GM19397 (cell line): ENCODE data around the gene SPDYE17.
"Not testable (repeated sequence)": the region's sequence is repeated elsewhere in the genome, so short reads cannot be mapped to it uniquely, and the experiment has no call there.

ENCODE experiments used
- ATAC-seq: cut with Tn5 transposase; IDR thresholded peaks from one replicate; pipeline ENCODE4 v1.9.1; 2021; ENCODE audit warnings: mild to moderate bottlenecking, moderate library complexity; ENCODE audit not compliant: unreplicated experiment

Gene SPDYE17, protein sequence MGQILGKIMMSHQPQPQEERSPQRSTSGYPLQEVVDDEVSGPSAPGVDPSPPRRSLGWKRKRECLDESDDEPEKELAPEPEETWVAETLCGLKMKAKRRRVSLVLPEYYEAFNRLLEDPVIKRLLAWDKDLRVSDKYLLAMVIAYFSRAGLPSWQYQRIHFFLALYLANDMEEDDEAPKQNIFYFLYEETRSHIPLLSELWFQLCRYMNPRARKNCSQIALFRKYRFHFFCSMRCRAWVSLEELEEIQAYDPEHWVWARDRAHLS

DNA sequence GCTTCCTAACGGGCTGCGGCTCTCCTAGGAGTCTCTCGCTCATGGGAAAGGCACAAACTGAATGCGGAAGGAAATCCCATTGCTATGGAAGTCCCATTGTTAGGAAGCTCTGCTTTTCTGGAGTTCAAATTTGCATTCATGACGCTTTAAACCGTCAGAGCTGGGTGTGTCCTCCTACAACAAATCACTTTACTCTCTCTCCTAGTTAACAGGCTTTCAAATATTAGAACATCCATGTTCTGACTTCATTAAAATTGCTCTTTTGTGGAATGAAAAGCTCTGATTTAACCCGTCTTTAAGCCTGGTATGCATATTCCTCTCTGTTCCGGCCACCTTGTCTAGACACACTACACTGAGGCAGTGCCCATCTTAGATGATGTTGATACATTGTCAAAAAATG lies at the start of gene SPDYE17:
Gene SPDYE17, minus strand, starts transcription at position 101 of the 400 bp plus-strand sequence. CDS start 1,791 bp downstream, outside the sequence.
- ATAC-seq, result not testable (repeated sequence)

DNA sequence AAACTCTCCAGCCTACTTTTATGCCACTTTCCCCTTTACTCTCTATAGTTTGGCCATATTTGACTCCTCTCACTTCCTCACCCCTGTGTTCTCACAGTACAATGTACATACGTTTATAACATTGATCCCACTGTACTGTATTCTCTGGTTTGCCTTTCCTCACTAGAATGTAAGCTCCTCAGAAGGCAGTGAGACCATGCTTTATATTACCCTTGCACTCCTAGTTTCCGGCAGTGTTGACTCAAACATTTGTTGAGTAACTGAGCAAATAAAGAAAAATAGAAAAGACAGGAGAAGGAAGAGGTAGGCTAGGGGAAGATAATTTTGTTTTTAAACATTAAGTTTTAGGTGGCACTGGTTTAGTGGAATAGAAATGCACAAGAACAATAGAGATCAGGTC lies 48.1 kb upstream of the SPDYE17 start:
- ATAC-seq, result not testable (repeated sequence)

DNA sequence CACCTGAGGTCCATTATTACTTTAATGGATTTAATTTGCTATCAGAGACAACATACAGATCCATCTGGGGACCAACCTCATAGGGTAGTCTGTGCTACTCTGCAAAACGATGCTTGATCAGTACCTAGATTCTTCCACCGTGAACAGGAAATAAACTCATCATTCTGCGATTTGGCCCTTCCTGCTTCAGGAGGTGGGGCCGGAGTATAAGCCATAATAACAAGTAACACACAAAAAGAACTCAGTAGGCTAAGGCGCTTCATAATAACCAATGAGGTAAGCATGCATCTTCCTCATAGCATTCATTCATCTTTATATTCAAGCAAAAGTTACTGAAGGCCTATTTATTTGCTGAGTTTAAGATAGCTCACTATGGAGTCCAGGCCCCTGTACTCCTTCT lies 47.5 kb upstream of the SPDYE17 start:
- ATAC-seq, result not testable (repeated sequence)

DNA sequence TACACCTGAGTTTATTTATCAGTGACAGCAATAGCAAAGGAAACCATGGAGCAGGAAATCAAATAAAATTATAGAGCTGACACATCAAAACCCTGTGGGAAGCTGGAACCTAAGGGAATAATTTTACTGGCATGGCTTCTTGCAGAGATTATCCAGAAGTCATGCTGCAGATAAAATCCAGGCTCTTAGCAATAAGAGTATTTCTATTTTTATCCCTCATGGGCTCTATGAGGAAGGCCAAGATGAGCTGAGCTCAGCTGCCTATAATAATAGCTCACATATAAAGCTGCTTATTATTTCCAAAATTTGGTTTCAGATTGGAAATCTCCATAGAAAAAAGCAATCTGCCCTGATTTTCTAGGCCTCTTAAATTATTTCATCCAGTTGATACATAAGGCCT lies 47.0 kb upstream of the SPDYE17 start:
- not testable (repeated sequence) for ATAC-seq

DNA sequence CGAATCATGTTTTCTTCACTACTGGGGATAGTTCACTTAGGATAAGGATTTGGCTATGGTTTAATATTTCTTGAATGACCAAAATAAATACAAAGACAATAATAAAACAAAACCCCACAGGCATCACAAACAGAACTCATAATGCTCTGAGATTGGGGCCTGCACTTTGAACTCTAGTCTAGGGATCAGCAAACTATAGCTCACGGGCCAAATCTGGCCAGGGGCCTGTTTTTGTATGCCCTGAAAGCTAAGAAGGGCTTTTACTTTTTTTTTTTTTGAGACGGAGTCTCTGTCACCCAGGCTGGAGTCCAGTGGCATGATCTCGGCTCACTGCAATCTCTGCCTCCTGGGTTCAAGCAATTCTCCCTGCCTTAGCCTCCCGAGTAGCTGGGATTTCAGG lies 44.9 kb upstream of the SPDYE17 start:
- ATAC-seq, result not testable (repeated sequence)

DNA sequence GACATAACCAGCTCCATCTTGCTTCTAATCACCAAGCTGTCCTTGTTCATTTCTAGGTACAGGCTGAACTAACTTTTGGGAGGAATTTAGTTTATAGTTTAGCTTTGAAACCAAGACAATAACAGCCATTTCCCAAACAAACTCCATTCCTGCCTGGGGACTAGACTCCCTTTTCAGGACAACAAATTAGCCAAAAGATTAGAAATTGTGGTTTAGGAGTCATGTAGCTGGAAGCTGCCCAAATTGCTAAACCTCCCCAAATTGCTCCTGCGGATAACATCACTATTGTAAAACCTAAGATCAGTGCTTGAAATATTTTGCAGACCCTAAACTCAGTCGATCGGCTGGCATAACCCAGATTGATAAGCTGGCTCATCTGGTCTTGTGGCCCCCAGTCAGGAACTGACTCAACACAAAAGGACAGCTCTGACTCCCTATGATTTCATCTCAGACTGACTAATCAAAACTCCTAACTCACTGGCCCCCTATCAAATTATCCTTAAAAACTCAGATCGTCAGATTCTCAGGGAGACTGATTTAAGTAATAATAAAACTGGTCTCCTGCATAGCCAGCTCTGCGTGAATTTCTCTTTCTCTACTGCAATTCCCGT lies 42.7 kb upstream of the SPDYE17 start:
- not testable (repeated sequence) for ATAC-seq

DNA sequence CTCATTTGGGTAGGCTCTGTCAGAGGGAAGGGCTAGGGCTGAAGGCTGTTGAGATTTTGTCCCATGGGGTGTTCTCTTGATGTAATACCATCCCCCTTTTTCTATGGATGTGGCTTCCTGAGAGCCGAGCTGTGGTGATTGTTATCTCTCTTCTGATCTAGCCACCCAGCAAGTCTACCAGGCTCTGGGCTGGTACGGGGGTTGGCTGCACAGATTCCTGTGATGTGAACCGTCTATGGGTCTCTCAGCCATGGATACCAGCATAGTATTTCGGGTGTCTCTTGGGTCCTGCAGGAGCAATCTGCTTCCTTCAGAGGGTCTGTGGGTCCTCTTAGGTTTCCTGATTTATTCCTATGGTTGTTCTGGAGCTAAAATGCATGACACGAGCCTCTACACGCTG lies 38.9 kb upstream of the SPDYE17 start:
- not testable (repeated sequence) for ATAC-seq

DNA sequence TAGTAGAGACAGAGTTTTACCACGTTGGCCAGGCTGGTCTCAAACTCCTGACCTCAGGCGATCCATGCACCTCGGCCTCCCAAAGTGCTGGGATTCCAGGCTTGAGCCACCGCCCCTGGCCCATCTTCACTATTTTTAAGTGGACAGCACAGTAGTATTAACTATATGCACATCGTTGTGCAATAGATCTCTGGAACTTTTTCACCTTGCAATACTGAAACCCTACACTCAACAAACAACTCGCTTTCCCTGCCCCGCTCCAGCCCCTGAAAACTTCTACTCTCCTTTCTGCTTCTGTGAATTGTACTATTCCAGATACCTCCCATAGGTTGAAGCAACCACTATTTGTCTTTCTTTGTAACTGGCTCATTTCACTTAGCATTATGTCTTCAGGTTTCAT lies 33.7 kb upstream of the SPDYE17 start:
- ATAC-seq, result not testable (repeated sequence)

DNA sequence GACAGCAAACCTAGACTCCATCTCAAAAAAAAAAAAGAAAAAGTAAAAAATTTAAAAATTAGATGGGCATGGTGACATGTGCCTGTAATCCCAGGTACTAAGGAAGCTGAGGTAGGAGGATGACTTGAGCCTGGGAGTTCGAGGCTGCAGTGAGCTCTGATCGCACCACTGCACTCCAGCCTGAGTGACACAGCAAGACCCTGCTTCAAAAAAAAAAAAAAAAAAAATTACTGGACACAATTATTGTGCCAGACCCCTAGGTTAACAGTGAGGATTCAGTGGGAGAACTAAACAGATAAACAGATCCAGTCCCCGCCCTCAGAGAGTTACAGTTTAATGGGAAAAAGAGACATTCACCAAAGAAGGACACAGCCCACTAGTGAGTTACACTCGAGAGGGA lies 31.6 kb upstream of the SPDYE17 start:
- not testable (repeated sequence) for ATAC-seq

DNA sequence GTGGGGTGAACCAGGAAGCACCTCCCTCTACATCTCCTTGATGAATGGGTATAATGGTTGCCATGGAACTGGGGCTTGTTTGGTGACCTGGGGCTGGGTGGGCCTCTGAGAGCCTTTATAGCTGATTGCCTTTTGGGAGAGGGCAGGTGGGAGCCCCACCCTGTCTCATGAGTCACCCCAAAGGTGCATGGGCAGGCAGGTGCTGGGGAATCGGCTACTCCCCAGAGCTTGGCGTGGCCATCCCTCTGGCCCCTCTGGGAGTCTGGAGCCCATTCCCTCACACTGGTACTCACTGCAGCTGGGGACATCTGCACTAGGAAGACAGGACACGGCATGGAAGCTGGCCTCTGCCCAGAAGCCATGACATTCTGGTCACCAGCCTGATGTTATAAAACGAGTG lies 30.4 kb upstream of the SPDYE17 start, which contains the start of gene SPDYE18:
Gene SPDYE18, minus strand, starts transcription at position 2 of the 400 bp plus-strand sequence. CDS start 2,046 bp downstream, outside the sequence.
- ATAC-seq, result not testable (repeated sequence)

DNA sequence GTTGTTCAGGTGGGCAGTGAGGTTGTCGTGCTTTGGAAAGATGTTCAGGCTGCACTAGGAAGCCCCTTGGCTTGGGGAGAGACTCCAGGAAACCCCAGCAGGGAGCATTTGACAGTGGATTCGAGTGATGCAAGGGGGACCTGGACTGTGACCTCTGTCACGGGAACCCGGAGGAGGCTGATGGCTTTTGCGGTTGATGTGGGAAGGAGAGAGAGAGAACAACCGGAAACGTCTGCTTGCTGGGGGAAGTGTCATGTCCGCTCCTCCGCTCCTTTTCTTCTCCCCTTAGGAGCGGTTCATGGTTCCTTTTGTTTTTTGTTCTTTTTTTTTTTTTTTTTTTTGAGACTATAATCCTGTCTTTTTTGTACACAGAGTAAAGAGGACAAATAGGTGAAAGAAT lies 5.8 kb downstream of the SPDYE17 start:
- ATAC-seq, result not testable (repeated sequence)

DNA sequence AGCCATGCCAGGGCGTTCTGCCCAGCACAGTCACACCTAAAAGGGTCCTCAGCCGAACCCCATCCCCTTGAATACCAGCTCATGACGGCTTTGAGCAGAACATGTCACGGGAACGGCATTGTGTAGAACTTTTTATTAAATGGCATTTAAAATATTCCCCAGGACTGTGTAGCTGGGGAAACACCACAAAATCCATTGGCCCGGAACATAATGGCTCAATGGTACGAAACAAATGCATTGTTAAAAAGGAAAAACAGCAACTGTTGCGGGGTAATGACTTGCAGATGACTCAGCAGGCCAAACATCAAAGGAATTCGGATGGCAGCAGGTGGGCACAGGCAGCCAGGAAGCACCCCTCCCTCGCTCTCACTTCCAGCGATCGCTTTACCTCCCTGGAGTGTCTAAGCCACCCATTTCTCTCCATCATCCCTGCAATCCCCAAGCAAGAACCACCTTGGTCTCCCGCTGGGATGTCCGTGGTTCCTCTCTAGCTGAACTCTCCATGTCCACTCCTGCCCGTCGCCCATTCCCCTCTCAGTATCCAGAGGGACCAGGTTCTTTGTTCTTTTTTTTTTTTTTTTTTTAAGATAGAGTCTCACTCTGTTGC lies 22.0 kb downstream of the SPDYE17 start:
- ATAC-seq, result not testable (repeated sequence)

DNA sequence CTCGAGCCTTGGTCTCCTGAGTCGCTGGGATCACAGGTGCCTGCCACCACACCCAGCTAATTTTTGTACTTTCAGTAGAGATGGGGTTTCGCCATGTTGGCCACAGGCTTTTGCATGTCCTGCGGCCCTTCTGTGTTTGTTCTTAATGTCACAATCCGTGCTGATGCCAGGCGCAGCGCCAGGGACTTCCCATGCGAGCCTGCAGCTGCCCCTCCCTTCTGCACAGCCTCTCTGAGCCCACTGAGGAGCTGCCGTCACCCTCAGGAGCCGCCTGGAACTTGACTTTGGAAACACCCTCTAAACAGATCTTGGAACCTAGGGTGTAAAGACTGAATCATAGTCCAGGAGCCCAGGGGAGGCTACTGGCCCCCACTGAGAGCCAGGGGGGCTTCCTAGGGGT lies 24.2 kb downstream of the SPDYE17 start:
- not testable (repeated sequence) for ATAC-seq

DNA sequence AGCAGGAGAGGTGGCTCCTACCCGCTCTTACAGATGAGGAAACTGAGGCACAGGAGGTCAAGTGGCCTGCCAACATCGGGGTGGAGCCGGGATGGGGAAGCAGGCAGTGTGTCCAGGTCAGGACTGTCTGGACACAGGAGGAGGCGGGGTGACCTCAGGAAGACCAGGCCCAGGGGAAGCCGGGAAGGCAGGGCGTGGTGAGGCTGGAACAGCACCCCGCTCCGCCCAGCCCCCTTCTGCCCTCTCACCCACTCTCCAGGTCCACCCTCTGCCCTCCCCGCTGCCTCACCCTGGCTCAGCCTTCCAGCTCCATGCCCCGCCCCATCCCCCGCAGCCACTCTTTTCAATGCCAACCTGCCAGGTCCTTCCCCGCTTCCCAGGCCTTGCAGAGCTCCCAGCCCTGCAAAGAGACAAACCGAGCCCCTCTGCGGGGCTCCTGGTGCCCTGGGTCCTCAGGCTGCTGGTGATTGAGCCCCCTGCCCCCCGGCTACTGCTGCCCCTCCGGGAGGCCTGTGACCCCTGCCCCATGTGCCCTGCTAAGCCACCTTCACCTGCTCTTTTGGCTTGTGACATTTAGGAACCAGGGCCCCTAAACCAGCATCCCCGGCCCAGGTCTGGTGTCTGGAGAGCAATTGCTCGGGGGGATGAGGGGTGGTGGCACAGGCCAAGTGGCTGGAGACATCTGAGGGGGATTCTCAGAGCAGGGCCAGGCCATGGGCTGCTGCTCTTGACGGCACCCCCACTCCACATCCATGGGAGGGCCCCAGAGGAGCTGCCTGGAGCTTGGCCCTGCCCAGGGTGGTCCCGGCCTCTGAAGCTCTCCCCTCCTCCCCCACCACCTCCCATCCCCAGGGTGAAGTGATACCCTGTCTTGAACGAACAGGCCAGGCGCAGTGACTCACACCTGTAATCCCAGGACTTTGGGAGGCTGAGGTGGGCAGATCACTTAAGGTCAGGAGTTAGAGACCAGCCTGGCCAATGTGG lies 25.7 kb downstream of the SPDYE17 start:
- not testable (repeated sequence) for ATAC-seq

DNA sequence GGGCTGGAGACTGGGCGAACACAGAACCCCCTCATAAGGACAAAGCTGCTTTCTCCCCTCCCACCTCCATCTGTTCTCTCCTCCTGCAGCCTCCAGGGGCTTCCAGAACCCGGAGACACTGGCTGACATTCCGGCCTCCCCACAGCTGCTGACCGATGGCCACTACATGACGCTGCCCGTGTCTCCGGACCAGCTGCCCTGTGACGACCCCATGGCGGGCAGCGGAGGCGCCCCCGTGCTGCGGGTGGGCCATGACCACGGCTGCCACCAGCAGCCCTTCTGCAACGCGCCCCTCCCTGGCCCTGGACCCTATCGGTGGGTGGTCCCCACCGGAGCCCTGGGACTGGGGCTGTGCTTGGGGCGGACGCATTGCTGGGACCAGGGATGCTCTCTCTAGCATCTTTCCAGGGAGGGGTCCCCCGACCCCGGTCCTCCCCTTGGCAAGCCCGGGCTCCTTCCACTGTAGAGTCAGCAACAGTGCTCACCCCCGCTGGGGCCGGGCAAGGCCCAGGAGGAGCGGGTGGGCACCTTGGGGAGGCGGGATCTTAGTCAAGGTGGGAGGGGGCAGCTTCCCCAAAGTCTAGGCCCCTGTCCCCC lies 26.6 kb downstream of the SPDYE17 start:
- ATAC-seq, result not testable (repeated sequence)

DNA sequence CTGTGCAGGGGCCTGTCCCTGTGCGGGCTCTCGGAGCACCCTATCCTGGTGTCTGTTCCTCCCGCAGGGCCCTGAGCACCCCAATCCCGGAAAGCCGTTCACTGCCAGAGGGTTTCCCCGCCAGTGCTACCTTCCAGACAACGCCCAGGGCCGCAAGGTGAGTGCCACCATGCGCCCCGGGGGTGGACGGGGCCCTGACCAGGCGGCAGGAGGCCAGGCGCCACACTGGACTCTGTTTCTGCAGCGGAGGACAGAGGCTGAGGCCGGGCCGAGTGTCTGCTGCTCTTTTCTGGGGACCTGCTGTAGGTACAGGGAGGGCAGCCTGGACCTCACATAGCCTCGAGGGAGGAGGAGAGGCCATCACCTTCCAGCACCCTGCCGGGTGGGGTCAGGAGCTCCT lies 28.0 kb downstream of the SPDYE17 start:
- ATAC-seq, result not testable (repeated sequence)

DNA sequence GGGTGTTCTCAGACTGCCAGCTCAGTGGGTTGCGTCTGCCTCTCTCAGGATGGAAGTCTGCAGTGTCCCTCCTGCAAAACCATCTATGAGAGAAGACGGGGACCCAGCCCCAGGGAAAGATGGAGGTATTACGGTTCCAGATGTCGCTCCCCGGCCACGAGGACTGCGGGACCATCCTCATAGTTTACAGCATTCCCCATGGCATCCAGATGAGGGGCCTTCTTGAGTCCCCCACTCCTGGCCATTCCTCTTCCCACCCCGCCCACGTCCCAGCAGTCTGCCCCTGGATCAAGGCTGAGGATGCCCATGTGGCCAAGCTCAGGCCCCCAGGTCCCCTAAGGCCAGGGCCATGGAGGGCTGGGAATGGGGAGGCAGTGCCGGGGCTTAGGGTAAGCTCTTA lies 28.9 kb downstream of the SPDYE17 start:
- ATAC-seq, result not testable (repeated sequence)

DNA sequence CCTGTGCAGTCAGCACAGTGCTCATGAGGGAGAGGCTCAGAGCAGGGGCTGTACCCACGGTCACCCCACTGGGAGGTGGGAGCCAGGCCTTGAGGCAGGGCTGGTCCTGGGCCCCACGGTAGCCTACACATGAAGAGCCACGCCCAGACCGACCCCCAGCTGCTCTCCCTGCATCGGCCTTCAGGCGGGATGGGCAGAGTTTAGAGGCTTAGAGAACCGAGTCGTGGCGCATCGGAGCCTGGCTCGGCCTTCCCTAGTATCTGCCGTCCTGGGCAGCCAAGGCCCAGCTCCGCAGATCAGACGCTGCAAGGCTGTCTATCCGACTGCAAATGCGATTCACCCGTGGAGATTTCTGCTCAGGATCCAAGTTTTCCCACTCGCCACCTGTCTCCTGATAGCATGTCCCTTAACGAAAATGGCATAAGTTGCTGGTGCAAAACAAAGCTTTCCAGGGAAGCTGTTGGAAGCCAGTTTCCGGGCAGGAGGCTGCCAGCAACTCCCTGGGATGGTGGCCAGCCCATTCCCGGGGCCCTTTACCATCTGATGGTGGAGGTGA lies 29.4 kb downstream of the SPDYE17 start:
- not testable (repeated sequence) for ATAC-seq

DNA sequence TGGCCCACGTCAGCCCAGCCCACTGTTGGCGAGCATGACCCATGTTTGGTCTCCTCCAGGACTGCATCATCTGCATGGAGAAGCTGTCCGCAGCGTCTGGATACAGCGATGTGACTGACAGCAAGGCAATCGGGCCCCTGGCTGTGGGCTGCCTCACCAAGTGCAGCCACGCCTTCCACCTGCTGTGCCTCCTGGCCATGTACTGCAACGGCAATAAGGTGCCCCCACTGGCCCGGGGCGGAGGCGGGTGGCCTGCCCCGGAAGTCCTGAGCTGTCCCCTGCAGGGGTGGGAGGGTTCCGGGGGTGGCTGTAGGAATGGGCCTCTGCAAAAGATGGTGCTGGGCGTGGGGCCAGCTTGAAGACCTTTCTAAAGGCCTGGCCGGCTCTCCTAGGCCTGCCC lies 30.1 kb downstream of the SPDYE17 start:
- ATAC-seq, result not testable (repeated sequence)
